HCT116 (cell line): ENCODE data around the gene GPR173. TPM values are rescaled to one million over a fixed set of nuclear protein-coding genes. Genes with fewer than 3 reads are reported as not detected.

Experiments used
- ATAC-seq: fragments of 200-7000 bp; cut with Tn5 transposase; 2 replicates; pipeline ENCODE4 v1.9.1; 2020; ENCODE audit warnings: mild to moderate bottlenecking, moderate library complexity
- BruUV-seq: library from RNA; stranded (reverse); fragments of 400-500 nt; replicated peaks from 2 replicates; lab custom pipeline; 2021; lab: Mats Ljungman, UMichigan
- CTCF ChIA-PET: fragments of 300-600 bp; sonication (Branson Sonifier 250); formaldehyde crosslinking; loops from one replicate; lab custom pipeline; 2021; ENCODE audit warnings: antibody characterized with exemption; lab: Charles Lee
- POLR2A ChIA-PET: fragments of 300-600, 350-600 bp; sonication (Branson Sonifier 250); formaldehyde crosslinking; loops from one replicate; lab custom pipeline; 2021; ENCODE audit warnings: antibody characterized with exemption; lab: Charles Lee
- RAD21 ChIA-PET, 2 experiments: fragments of 300-600 bp; sonication (Branson Sonifier 250); formaldehyde crosslinking; loops; one replicate each; lab custom pipeline; 2023; ENCODE audit warnings: low total read pairs in 2 of 2; ENCODE audit not compliant: uncharacterized antibody in 2 of 2, unreplicated experiment in 2 of 2, low non-redundant PET in 1 of 2; lab: Charles Lee
- DNase-seq: peaks from one replicate; pipeline ENCODE4 v3.0.0-alpha.2; 2010; ENCODE audit warnings: low read depth, low spot score
- H2AFZ ChIP-seq: fragments of 200-600 bp; shearing (Covaris generic), sonication (generic); 2 replicates; pipeline ENCODE4 v1.6.1; 2017; ENCODE audit warnings: low read depth, mixed run types, mixed read lengths, antibody characterized with exemption, low read length; ENCODE audit not compliant: poor library complexity, severe bottlenecking
- H3K27ac ChIP-seq: 2 replicates; pipeline ENCODE4 v1.5.1; 2012; ENCODE audit warnings: low read depth, low read length
- H3K27me3 ChIP-seq: fragments of 200-600 bp; sonication (generic); 2 replicates; pipeline ENCODE4 v1.6.1; 2016; ENCODE audit warnings: mixed run types, low read length, mixed read lengths; ENCODE audit not compliant: insufficient read depth
- H3K36me3 ChIP-seq, 2 experiments: fragments of 200-500 bp in 1 of 2; fragments of 200-600 bp in 1 of 2; sonication (Bioruptor generic) in 1 of 2; sonication (generic) in 1 of 2; 2 replicates each; pipeline versions ENCODE4 v1.5.1 to v1.6.1; 2014 to 2016; ENCODE audit warnings: low read length in 2 of 2, inconsistent platforms in 1 of 2, mixed read lengths in 1 of 2, mixed run types in 1 of 2; ENCODE audit not compliant: insufficient read depth in 2 of 2, control insufficient read depth in 1 of 2
- H3K4me1 ChIP-seq, 2 experiments: fragments of 200-600 bp in 1 of 2; sonication (generic) in 1 of 2; 2 replicates each; pipeline versions ENCODE4 v1.5.1 to v1.6.1; 2012 to 2017; ENCODE audit warnings: low read length in 2 of 2, inconsistent platforms in 1 of 2, mild to moderate bottlenecking in 1 of 2, mixed read lengths in 1 of 2, mixed run types in 1 of 2, moderate library complexity in 1 of 2; ENCODE audit not compliant: insufficient read depth in 2 of 2, control insufficient read depth in 1 of 2
- H3K4me2 ChIP-seq: fragments of 200-600 bp; sonication (generic); 2 replicates; pipeline ENCODE4 v1.6.1; 2017; ENCODE audit warnings: mixed run types, low read length, mixed read lengths
- H3K4me3 ChIP-seq, 2 experiments: fragments of 200-600 bp in 1 of 2; sonication (generic) in 1 of 2; replicated peaks in 1 of 2; 2 replicates each; pipeline ENCODE4 v1.5.1; 2011 to 2016; ENCODE audit warnings: low read length in 2 of 2, control low read depth in 1 of 2, low read depth in 1 of 2, mild to moderate bottlenecking in 1 of 2, mixed read lengths in 1 of 2, mixed run types in 1 of 2
- H3K79me2 ChIP-seq: fragments of 200-600 bp; sonication (generic); 2 replicates; pipeline ENCODE4 v1.6.1; 2017; ENCODE audit warnings: mild to moderate bottlenecking, mixed run types, low read length, moderate library complexity, mixed read lengths; ENCODE audit not compliant: insufficient read depth
- H3K9ac ChIP-seq: fragments of 200-600 bp; sonication (generic); 2 replicates; pipeline ENCODE4 v1.6.1; 2016; ENCODE audit warnings: low read length, mixed read lengths
- H3K9me2 ChIP-seq: fragments of 200-600 bp; sonication (generic), shearing (Covaris generic); 2 replicates; pipeline ENCODE4 v1.6.1; 2017; ENCODE audit warnings: mixed run types, mild to moderate bottlenecking, moderate library complexity; ENCODE audit not compliant: insufficient read depth
- H3K9me3 ChIP-seq, 2 experiments: fragments of 200-500 bp in 1 of 2; fragments of 200-600 bp in 1 of 2; sonication (Bioruptor generic) in 1 of 2; sonication (generic) in 1 of 2; 2 replicates each; pipeline ENCODE4 v1.6.1; 2014 to 2017; ENCODE audit warnings: low read length in 2 of 2, mixed read lengths in 2 of 2, inconsistent platforms in 1 of 2, low read depth in 1 of 2, mild to moderate bottlenecking in 1 of 2, mixed run types in 1 of 2, moderate library complexity in 1 of 2; ENCODE audit not compliant: control insufficient read depth in 1 of 2, insufficient read depth in 1 of 2
- H4K20me1 ChIP-seq: fragments of 200-600 bp; sonication (generic), shearing (Covaris generic); 2 replicates; pipeline ENCODE4 v1.6.1; 2017; ENCODE audit warnings: mixed run types, mild to moderate bottlenecking, moderate library complexity; ENCODE audit not compliant: insufficient read depth
- ATF3 ChIP-seq: IDR thresholded peaks from 2 replicates; pipeline ENCODE4 v1.6.1; 2012
- CEBPB ChIP-seq: IDR thresholded peaks from 2 replicates; pipeline ENCODE4 v1.6.1; 2012; ENCODE audit warnings: low read depth
- EGR1 ChIP-seq: IDR thresholded peaks from 2 replicates; pipeline ENCODE4 v1.6.1; 2012; ENCODE audit warnings: low read depth
- ELF1 ChIP-seq: IDR thresholded peaks from 2 replicates; pipeline ENCODE4 v1.6.1; 2012; ENCODE audit warnings: low read depth, borderline replicate concordance
- EZH2 ChIP-seq: fragments of 200-600 bp; sonication (generic); IDR thresholded peaks from 2 replicates; pipeline ENCODE4 v1.6.1; 2017; ENCODE audit warnings: antibody characterized with exemption, mixed run types
- FOSL1 ChIP-seq: IDR thresholded peaks from 2 replicates; pipeline ENCODE4 v1.6.1; 2012; ENCODE audit warnings: low read depth
- JUND ChIP-seq: IDR thresholded peaks from 2 replicates; pipeline ENCODE4 v1.6.1; 2012
- MAX ChIP-seq: IDR thresholded peaks from 2 replicates; pipeline ENCODE4 v1.6.1; 2012
- POLR2AphosphoS5 ChIP-seq: IDR thresholded peaks from 2 replicates; pipeline ENCODE4 v1.6.1; 2011; ENCODE audit warnings: mild to moderate bottlenecking, low read depth, low read length, moderate library complexity
- RAD21 ChIP-seq: IDR thresholded peaks from 2 replicates; pipeline ENCODE4 v1.6.1; 2012; ENCODE audit warnings: low read depth, mild to moderate bottlenecking
- SP1 ChIP-seq: IDR thresholded peaks from 2 replicates; pipeline ENCODE4 v1.6.1; 2012; ENCODE audit warnings: low read depth
- SRF ChIP-seq: IDR thresholded peaks from 2 replicates; pipeline ENCODE4 v1.6.1; 2012; ENCODE audit warnings: low read depth
- ZBTB33 ChIP-seq: IDR thresholded peaks from 2 replicates; pipeline ENCODE4 v1.6.1; 2011; ENCODE audit warnings: mild to moderate bottlenecking, low read length, moderate library complexity; ENCODE audit not compliant: insufficient replicate concordance; ENCODE audit errors: extremely low read depth
- intact Hi-C: fragments of 100-400 bp; cut with micrococcal nuclease; formaldehyde crosslinking; loops from 2 replicates; pipeline ENCODE4 v1.10.0; 2022
- total RNA-seq: library from RNA; stranded (reverse); gene quantifications from one replicate; pipeline ENCODE4 v1.2.1, GENCODE V29; 2021; ENCODE audit not compliant: unreplicated experiment

The GPR173 gene
- total RNA-seq, 1 experiment from 2014 or later: 3.4 TPM

- no peaks in the 10 kb centered on the region for H4K20me1 ChIP-seq
- no peak overlapping the region for H3K9ac ChIP-seq
- ATAC-seq (no peak), DNase-seq (no peak)
- H3K9me3 ChIP-seq: no peaks in the 10 kb centered on the region
- H3K4me3 ChIP-seq: no peak overlapping the region
- H3K4me2 ChIP-seq: no peak overlapping the region
- ChIA-PET CTCF (no interaction called here), RAD21 (no interaction called here), POLR2A (no interaction called here)
- H3K36me3 ChIP-seq: no peaks in the 10 kb centered on the region
- no peaks in the 10 kb centered on the region for H3K9me2 ChIP-seq
- intact Hi-C loops: no loop called here
- BruUV-seq: no TSS peak
- H3K27me3 ChIP-seq: no peaks in the 10 kb centered on the region
- no peaks in the 10 kb centered on the region for H3K79me2 ChIP-seq
- no peak overlapping the region for H2AFZ ChIP-seq
- peaks cover 4 to 16% of the 10 kb centered on the region in 2 experiments; a peak in 3 of 4 replicates for H3K4me1 ChIP-seq
- no peak overlapping the region for H3K27ac ChIP-seq
- TF ChIP-seq ATF3: no peak
These were observed 28.9 kb downstream of the GPR173 start for GRCh38 chrX:53077207-53078197.

- Histone ChIP-seq H3K4me3 (no peak overlapping the region), H4K20me1 (no peaks in the 10 kb centered on the region), H3K9me2 (no peaks in the 10 kb centered on the region), H3K9me3 (no peaks in the 10 kb centered on the region), H2AFZ (no peak overlapping the region), H3K27me3 (no peaks in the 10 kb centered on the region), H3K9ac (no peak overlapping the region), H3K4me2 (no peak overlapping the region), H3K79me2 (peaks cover 8% of the 10 kb centered on the region; the same call in 1 of the 2 replicates), H3K27ac (no peak overlapping the region), H3K4me1 (peaks cover 0 to 14% of the 10 kb centered on the region in 2 experiments; a peak in 2 of 4 replicates), H3K36me3 (no peaks in the 10 kb centered on the region)
- TF ChIP-seq SP1 (no peak), SRF (no peak), POLR2AphosphoS5 (no peak), RAD21 (no peak), EZH2 (no peak), EGR1 (no peak), ZBTB33 (no peak), FOSL1 (no peak), JUND (no peak), MAX (no peak), ELF1 (no peak), CEBPB (no peak)
- intact Hi-C loops: no loop called here
- POLR2A ChIA-PET: no interaction called here
- ATAC-seq (no peak), DNase-seq (no peak)
- RAD21 ChIA-PET: no interaction called here
- BruUV-seq: no TSS peak
- CTCF ChIA-PET: no interaction called here
These were observed 30.4 kb downstream of the GPR173 start for GRCh38 chrX:53078943-53079342.
